Activated naive CD4-positive, alpha-beta T cell treated with anti-CD3 and anti-CD28 coated beads for 36 hours (primary cell): ENCODE data around the gene PAK6. TPM values are rescaled to one million over a fixed set of nuclear protein-coding genes. Genes with fewer than 3 reads are reported as not detected.
A peak's percentile ranks its signal among the peaks of the same experiment; 100 is the strongest.

Experiments
- CTCF ChIA-PET: fragments of 350-600 bp; sonication (Branson Sonifier 250); formaldehyde crosslinking; loops from one replicate; lab custom pipeline; 2021; ENCODE audit warnings: antibody characterized with exemption; lab: Charles Lee
- DNase-seq: peaks from one replicate; pipeline ENCODE4 v3.0.0-alpha.2; 2020
- H3K27ac Mint-ChIP-seq: one replicate; pipeline ENCODE4 v1.8.0; 2021; ENCODE audit warnings: mild to moderate bottlenecking, mixed read lengths
- H3K27me3 Mint-ChIP-seq: one replicate; pipeline ENCODE4 v1.8.0; 2021; ENCODE audit warnings: low read depth, mixed read lengths
- H3K36me3 Mint-ChIP-seq: one replicate; pipeline ENCODE4 v1.8.0; 2021; ENCODE audit warnings: low read depth, mixed read lengths
- H3K4me1 Mint-ChIP-seq: one replicate; pipeline ENCODE4 v1.8.0; 2021; ENCODE audit warnings: low read depth, mixed read lengths
- H3K4me3 Mint-ChIP-seq: one replicate; pipeline ENCODE4 v1.8.0; 2021; ENCODE audit warnings: mild to moderate bottlenecking, moderate library complexity, mixed read lengths
- H3K9me3 Mint-ChIP-seq: one replicate; pipeline ENCODE4 v1.8.0; 2021; ENCODE audit warnings: mixed read lengths
- intact Hi-C: fragments of 100-400 bp; cut with micrococcal nuclease; formaldehyde crosslinking; loops from one replicate; pipeline ENCODE4 v1.15.1; 2023
- total RNA-seq, 2 experiments: library from RNA; stranded (reverse); gene quantifications; one replicate each; pipeline ENCODE4 v1.2.3, GENCODE V29; 2021

The PAK6 gene
- total RNA-seq, 2 experiments from 2014 or later, result not detected

GRCh38 chr15:40310993-40311392 lies 72.1 kb downstream of the PAK6 start:
- Mint-ChIP-seq H3K36me3 (peaks cover 2% of the 10 kb centered on the region), H3K27me3 (no peaks in the 10 kb centered on the region), H3K27ac (no peak overlapping the region), H3K4me1 (peaks cover 33% of the 10 kb centered on the region), H3K4me3 (no peak overlapping the region), H3K9me3 (no peaks in the 10 kb centered on the region)
- CTCF ChIA-PET, result interaction anchor here (0.7 to 17.8 kb wide), 13 partner anchors 9 to 266 kb away, joined by 3 to 448 read pairs (median 6); partner anchors contain the start of genes CCDC9B and INAFM2
- no peak for DNase-seq
- intact Hi-C loops, result loop anchor here (1.0 kb wide), 1 partner anchor 32 kb away; no protein-coding TSS in a partner anchor

- peaks cover 25% of the 10 kb centered on the region for H3K4me1 Mint-ChIP-seq
- H3K4me3 Mint-ChIP-seq, result no peak overlapping the region
- CTCF ChIA-PET, result interaction anchor here (0.8 to 17.8 kb wide), 8 partner anchors 8 to 95 kb away, joined by 4 to 448 read pairs (median 28); partner anchors contain the start of genes CCDC9B and INAFM2
- no peak for DNase-seq
- H3K9me3 Mint-ChIP-seq, result no peaks in the 10 kb centered on the region
- peaks cover 2% of the 10 kb centered on the region for H3K36me3 Mint-ChIP-seq
- H3K27me3 Mint-ChIP-seq, result no peaks in the 10 kb centered on the region
- intact Hi-C loops, result no loop called here
- no peak overlapping the region for H3K27ac Mint-ChIP-seq
Observed at GRCh38 chr15:40312370-40313158, 73.7 kb downstream of the PAK6 start.

GRCh38 chr15:40313531-40314398 lies 74.9 kb downstream of the PAK6 start:
- Mint-ChIP-seq H3K27me3 (no peaks in the 10 kb centered on the region), H3K4me3 (no peak overlapping the region), H3K9me3 (no peaks in the 10 kb centered on the region), H3K27ac (no peak overlapping the region), H3K4me1 (peaks cover 25% of the 10 kb centered on the region), H3K36me3 (no peaks in the 10 kb centered on the region)
- CTCF ChIA-PET, result interaction anchor here (0.7 to 17.8 kb wide), 5 partner anchors 11 to 96 kb away, joined by 3 to 448 read pairs (median 11); partner anchors contain the start of gene CCDC9B
- DNase-seq, result peak; percentile 62
- intact Hi-C loops, result no loop called here

GRCh38 chr15:40314723-40315276 lies 75.9 kb downstream of the PAK6 start:
- intact Hi-C loops, result no loop called here
- H3K4me3 Mint-ChIP-seq, result no peak overlapping the region

GRCh38 chr15:40316931-40317330 lies 78.1 kb downstream of the PAK6 start:
- intact Hi-C loops, result no loop called here
- CTCF ChIA-PET, result interaction anchor here (0.6 to 17.8 kb wide), 6 partner anchors 8 to 131 kb away, joined by 3 to 448 read pairs (median 51); partner anchors contain the start of genes CCDC9B and PLCB2
- no peak for DNase-seq
- no peak overlapping the region for H3K27ac Mint-ChIP-seq
- H3K36me3 Mint-ChIP-seq, result no peaks in the 10 kb centered on the region
- H3K27me3 Mint-ChIP-seq, result no peaks in the 10 kb centered on the region
- H3K4me1 Mint-ChIP-seq, result peaks cover 16% of the 10 kb centered on the region
- no peak overlapping the region for H3K4me3 Mint-ChIP-seq
- no peaks in the 10 kb centered on the region for H3K9me3 Mint-ChIP-seq

More at GRCh38 chr15:40314723-40315276, 75.9 kb downstream of the PAK6 start:
- Mint-ChIP-seq H3K4me1 (peaks cover 14% of the 10 kb centered on the region), H3K36me3 (no peaks in the 10 kb centered on the region), H3K9me3 (no peaks in the 10 kb centered on the region), H3K27me3 (no peaks in the 10 kb centered on the region), H3K27ac (no peak overlapping the region)
- no peak for DNase-seq
- CTCF ChIA-PET, result interaction anchor here (3.6 to 17.8 kb wide), 3 partner anchors 21 to 97 kb away, joined by 11 to 448 read pairs (median 365); partner anchors contain the start of gene CCDC9B

GRCh38 chr15:40317580-40317979 lies 78.7 kb downstream of the PAK6 start:
- Mint-ChIP-seq H3K4me1 (peaks cover 14% of the 10 kb centered on the region), H3K27me3 (no peaks in the 10 kb centered on the region), H3K36me3 (no peaks in the 10 kb centered on the region), H3K9me3 (no peaks in the 10 kb centered on the region), H3K27ac (no peak overlapping the region), H3K4me3 (no peak overlapping the region)
- DNase-seq, result no peak
- intact Hi-C loops, result no loop called here
- CTCF ChIA-PET, result interaction anchor here (0.6 to 17.8 kb wide), 5 partner anchors 8 to 132 kb away, joined by 3 to 448 read pairs (median 98); partner anchors contain the start of genes CCDC9B and PLCB2

- H3K9me3 Mint-ChIP-seq, result no peaks in the 10 kb centered on the region
- no peak overlapping the region for H3K27ac Mint-ChIP-seq
- peaks cover 15% of the 10 kb centered on the region for H3K4me1 Mint-ChIP-seq
- no peak for DNase-seq
- no peak overlapping the region for H3K4me3 Mint-ChIP-seq
- intact Hi-C loops, result loop anchor here (2.0 to 5.0 kb wide), 6 partner anchors 38 to 388 kb away; partner anchors contain the start of genes ANKRD63, BMF and EIF2AK4
- H3K27me3 Mint-ChIP-seq, result no peaks in the 10 kb centered on the region
- CTCF ChIA-PET, result interaction anchor here (0.5 to 17.8 kb wide), 13 partner anchors 11 to 284 kb away, joined by 3 to 448 read pairs (median 3); partner anchors contain the start of genes CCDC9B, KNSTRN and PLCB2
- peaks cover 3% of the 10 kb centered on the region for H3K36me3 Mint-ChIP-seq
Observed at GRCh38 chr15:40320409-40320808, 81.5 kb downstream of the PAK6 start.

- CTCF ChIA-PET, result interaction anchor here (0.6 to 17.8 kb wide), 11 partner anchors 12 to 406 kb away, joined by 3 to 448 read pairs (median 3); partner anchors contain the start of genes CCDC9B and PLCB2
- no peaks in the 10 kb centered on the region for H3K27me3 Mint-ChIP-seq
- DNase-seq, result peak; percentile 74
- intact Hi-C loops, result loop anchor here (1.0 to 5.0 kb wide), 8 partner anchors 17 to 389 kb away; partner anchors contain the start of genes ANKRD63, BMF and EIF2AK4
- no peaks in the 10 kb centered on the region for H3K9me3 Mint-ChIP-seq
- no peak overlapping the region for H3K27ac Mint-ChIP-seq
- H3K4me3 Mint-ChIP-seq, result no peak overlapping the region
- peaks cover 20% of the 10 kb centered on the region for H3K4me1 Mint-ChIP-seq
- peaks cover 3% of the 10 kb centered on the region for H3K36me3 Mint-ChIP-seq
Observed at GRCh38 chr15:40320931-40321371, 82.1 kb downstream of the PAK6 start.

GRCh38 chr15:40322531-40323238 lies 83.8 kb downstream of the PAK6 start:
- peak overlapping the region; percentile 69 for H3K4me3 Mint-ChIP-seq
- peaks cover 3% of the 10 kb centered on the region for H3K36me3 Mint-ChIP-seq
- DNase-seq, result no peak
- CTCF ChIA-PET, result interaction anchor here (0.9 to 17.8 kb wide), 10 partner anchors 13 to 285 kb away, joined by 3 to 448 read pairs (median 4); partner anchors contain the start of genes CCDC9B and PLCB2
- H3K27ac Mint-ChIP-seq, result no peak overlapping the region
- H3K4me1 Mint-ChIP-seq, result peaks cover 22% of the 10 kb centered on the region
- intact Hi-C loops, result loop anchor here (1.0 to 5.0 kb wide), 7 partner anchors 15 to 540 kb away; partner anchors contain the start of genes ANKRD63, BMF, EIF2AK4 and FSIP1
- no peaks in the 10 kb centered on the region for H3K27me3 Mint-ChIP-seq
- H3K9me3 Mint-ChIP-seq, result no peaks in the 10 kb centered on the region

GRCh38 chr15:40323239-40323952 lies 84.5 kb downstream of the PAK6 start, which contains the start of gene INAFM2:
Gene INAFM2 (plus strand): TSS chr15:40323692. CDS start chr15:40324056, 364 bp downstream.
- Mint-ChIP-seq H3K4me1 (peaks cover 22% of the 10 kb centered on the region), H3K27me3 (no peaks in the 10 kb centered on the region), H3K4me3 (peak within 1 kb of the TSS; percentile 73), H3K9me3 (no peaks in the 10 kb centered on the region), H3K36me3 (peaks cover 3% of the 10 kb centered on the region), H3K27ac (no peak within 1 kb of the TSS)
- intact Hi-C loops, result loop anchor here (1.0 to 5.0 kb wide), 7 partner anchors 16 to 541 kb away; partner anchors contain the start of genes ANKRD63, BMF, EIF2AK4 and FSIP1
- peak; percentile 77 for DNase-seq
- CTCF ChIA-PET, result interaction anchor here (0.9 to 17.8 kb wide), 10 partner anchors 13 to 285 kb away, joined by 3 to 448 read pairs (median 4); partner anchors contain the start of genes CCDC9B and PLCB2
